HG02981 (cell line): ENCODE measurements around the gene IMPG2.

ENCODE experiments used
- ATAC-seq: cut with Tn5 transposase; IDR thresholded peaks from one replicate; pipeline ENCODE4 v1.9.1; 2021; ENCODE audit warnings: mild to moderate bottlenecking, moderate library complexity; ENCODE audit not compliant: unreplicated experiment

The IMPG2 gene

DNA sequence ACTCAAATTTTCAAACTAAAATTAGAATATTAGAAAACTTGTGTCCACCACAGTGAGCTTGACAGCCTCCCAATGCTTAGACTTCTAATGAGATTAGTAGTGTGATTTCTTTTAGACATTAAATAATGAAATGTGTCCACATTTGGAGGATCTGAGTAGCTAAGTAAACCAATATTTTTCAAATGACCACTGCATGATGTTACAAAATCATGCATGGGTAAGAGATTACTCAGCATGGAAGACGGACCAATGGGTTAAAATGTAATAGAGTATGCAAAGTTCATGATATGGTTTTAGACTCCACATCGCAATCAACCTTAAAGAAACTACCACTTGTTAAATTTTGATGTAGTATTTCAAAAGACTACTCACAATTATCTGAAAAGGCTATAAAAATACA is 130.6 kb downstream of the IMPG2 start:
- ATAC-seq = no peak

DNA sequence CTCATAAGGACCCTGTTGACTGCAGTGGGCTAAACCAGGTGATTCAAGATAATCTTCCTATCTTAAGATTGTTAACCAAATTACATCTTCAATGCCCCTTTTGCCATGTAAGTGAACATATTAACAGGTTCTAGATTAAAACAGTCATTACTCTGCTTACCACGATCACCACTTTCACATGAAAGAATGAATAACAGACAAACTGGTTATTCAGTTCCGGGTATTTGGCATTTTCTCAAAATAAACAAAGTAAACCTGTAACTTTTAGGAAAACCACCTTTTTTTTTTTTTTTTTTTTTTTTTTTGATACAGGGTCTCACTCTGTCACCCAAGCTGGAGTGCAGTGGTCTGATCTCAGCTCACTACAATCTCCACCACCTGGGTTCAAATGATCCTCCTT is 131.2 kb downstream of the IMPG2 start:
- no peak for ATAC-seq

DNA sequence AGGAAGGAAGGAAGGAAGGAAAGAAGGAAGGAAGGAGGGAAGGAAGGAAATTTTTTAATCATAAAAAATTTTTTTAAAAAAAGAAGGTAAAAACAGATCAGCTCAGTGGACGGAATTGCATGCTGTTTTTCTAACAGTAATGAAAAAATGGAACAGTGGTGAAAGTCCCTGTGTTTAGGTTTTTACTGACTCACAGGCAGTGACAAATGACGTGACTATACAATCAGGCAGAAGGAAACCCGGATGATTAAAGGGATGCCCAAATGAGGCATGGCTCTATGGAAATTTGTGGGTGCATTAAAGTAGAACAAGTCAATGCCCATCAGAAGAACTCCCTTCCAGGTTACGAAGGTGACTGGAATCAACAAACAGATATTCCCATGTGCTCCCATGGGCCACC is 135.0 kb downstream of the IMPG2 start:
- no peak for ATAC-seq

DNA sequence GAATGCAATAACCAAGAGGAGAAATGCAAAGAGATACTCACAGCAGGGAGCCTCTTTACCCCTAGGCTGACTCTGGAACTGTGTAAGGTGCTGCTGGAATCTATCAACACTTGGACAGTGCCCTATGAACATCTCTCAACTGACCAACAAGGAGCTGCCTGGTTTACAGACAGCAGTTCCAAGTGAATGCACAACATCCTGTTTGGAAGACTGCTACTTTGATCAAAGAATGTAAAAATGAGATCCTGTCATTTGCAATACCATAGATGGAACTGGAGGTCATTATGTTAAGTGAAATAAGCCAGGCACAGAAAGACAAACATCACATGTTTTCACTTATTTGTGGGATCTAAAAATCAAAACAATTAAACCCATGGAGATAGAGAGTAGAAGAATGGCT is 136.3 kb downstream of the IMPG2 start:
- ATAC-seq = no peak

DNA sequence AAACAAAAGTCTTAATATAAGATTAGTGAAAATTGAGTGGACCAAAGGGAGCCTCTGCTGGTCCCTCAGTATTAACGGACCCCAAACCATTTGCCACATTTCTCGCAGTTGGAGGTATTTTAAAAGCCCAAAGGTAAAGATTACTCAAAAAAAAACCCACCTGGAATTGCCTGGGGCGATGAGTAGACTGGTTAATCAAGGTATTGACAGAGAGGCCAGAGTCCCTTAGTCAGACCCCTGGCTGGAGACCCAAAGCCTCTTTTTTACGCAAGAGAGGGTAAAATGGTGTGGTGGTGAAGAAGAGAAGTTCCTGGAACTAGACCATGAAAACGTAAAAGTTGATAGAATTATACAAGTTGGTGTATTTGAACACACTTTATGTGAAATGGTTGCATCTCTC is 137.2 kb downstream of the IMPG2 start:
- no peak for ATAC-seq

DNA sequence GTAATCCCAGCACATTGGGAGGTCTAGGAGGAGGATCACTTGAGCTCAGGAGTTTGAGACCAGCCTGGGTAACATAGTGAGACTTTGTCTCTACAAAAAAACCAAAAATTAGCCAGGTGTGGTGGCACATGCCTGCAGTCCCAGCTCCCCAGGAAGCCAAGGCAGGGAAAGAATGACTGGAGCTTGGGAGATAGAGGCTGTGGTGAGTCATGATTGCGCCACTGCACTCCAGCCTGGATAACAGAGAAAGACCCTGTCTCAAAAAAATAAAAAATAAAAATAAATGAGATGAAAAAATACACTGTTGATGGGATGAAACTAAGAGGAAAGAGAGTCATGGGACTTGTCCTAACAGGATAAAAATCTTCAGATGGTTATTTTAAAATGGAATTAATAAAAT is 137.6 kb downstream of the IMPG2 start:
- ATAC-seq = no peak

DNA sequence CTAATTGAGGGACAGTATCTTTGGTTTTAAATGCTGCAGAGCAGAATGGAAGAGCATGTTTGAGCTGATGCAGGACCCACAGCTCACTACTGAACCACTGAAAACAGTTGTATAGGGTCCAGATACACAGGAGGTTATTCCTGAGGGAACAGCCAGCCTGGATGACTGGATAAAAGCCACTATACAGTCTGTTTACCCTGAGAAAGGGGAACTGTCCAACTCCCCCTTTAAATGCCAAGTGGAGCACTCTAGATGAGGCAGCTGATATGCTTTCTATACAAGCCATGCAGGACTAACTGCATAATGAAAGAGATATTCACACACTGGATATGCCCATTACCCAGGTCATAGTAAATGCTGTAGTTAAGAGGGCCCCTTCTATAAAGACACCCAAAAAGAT is 138.6 kb downstream of the IMPG2 start:
- ATAC-seq = no peak

DNA sequence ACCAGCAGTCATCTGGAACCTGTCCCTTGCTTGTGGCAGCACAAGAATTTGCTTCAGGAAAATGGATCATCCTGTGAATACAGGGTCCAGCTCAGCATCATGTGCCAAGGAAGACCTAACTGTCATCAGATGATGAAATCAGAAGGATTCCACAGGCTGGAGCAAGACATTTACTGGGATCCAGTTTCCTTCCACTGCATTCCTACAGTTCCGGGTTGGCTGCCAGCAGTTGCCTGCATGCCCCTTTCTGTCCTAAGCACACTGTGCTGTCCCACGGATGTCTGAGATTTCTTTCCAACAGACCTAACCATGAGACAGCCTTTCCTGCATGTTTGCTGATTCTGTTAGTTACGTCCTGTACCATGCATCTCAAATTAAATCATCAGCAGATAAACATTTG is 140.7 kb downstream of the IMPG2 start:
- ATAC-seq = no peak

DNA sequence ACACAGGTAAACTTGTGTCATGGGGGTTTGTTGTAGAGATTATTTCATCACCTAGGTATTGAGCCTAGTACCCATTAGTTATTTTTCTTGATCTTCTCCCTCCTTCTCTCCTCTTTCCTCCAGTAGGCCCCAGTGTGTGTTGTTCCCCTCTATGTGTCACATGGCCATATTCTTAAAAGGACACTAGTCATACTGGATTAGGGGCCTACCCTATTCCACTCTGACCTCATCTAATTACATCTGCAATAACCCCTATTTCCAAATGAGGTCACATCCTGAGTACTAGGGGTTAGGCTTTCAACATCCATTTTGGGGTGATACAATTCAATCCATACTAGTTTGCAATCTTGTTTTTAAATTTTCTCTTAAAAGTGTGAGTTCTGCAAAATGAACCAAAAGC is 142.8 kb downstream of the IMPG2 start:
- no peak for ATAC-seq
